GM23338 (cell line): ENCODE measurements around the gene MRPS14.

Source experiments
- EZH2 ChIP-seq: fragments of 200-600 bp; sonication (generic); IDR thresholded peaks from one replicate; pipeline ENCODE4 v1.8.0; 2017; ENCODE audit warnings: antibody characterized with exemption, mild to moderate bottlenecking, low read depth; ENCODE audit not compliant: unreplicated experiment
- POLR2AphosphoS5 ChIP-seq: IDR thresholded peaks from 2 replicates; pipeline ENCODE4 v1.6.1; 2016; ENCODE audit warnings: antibody characterized with exemption, low read depth
- TF ChIP-seq, protein P1 (sequence below), 2 experiments: fragments of 200-600 bp in 1 of 2; sonication (generic) in 1 of 2; conservative IDR thresholded peaks; 2 replicates each; pipeline versions ENCODE4 v1.5.1 to v1.6.1; 2016 to 2017; ENCODE audit warnings: antibody characterized with exemption in 2 of 2, low read depth in 2 of 2, mild to moderate bottlenecking in 2 of 2, moderate library complexity in 1 of 2

DNA sequence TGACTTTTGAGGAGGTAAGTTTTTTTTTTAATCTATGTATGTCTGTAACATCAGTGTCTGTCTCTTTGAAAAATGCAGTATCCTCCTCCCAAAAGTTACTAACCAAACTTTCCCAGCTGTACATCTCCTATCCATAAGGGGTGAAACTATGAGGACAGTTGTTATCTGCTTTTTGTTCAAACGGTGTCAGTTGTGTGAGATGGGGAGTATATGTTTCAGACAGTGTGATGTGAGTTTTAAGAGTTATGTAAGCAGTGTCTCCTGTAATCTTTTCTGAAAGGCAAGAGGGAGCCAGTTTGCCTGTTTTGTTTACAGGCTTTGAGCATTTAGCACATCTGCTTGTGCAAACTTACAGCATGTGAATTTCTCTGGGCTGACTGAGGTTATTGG, 58.3 kb downstream of the MRPS14 start:
- TF ChIP-seq, protein P1, sequence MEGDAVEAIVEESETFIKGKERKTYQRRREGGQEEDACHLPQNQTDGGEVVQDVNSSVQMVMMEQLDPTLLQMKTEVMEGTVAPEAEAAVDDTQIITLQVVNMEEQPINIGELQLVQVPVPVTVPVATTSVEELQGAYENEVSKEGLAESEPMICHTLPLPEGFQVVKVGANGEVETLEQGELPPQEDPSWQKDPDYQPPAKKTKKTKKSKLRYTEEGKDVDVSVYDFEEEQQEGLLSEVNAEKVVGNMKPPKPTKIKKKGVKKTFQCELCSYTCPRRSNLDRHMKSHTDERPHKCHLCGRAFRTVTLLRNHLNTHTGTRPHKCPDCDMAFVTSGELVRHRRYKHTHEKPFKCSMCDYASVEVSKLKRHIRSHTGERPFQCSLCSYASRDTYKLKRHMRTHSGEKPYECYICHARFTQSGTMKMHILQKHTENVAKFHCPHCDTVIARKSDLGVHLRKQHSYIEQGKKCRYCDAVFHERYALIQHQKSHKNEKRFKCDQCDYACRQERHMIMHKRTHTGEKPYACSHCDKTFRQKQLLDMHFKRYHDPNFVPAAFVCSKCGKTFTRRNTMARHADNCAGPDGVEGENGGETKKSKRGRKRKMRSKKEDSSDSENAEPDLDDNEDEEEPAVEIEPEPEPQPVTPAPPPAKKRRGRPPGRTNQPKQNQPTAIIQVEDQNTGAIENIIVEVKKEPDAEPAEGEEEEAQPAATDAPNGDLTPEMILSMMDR (conservative IDR thresholded peaks at IDR 0.05; ENCODE audit: low read depth in 2 of 2), result no peak
- TF ChIP-seq EZH2 (no peak), POLR2AphosphoS5 (no peak)
